ENCODE data around the gene OTOF. TPM values are rescaled to one million over a fixed set of nuclear protein-coding genes. Genes with fewer than 3 reads are reported as not detected.
A peak's percentile ranks its signal among the peaks of the same experiment; 100 is the strongest.

Gene OTOF
- total and polyA plus RNA-seq, 2 experiments from 2014 or later, result 0.10 to 0.33 TPM

- TF ChIP-seq EZH2 (IDR thresholded peaks at IDR 0.05; ENCODE audit: borderline replicate concordance), result no peak
- Histone ChIP-seq H2AFZ (no peak overlapping the region), H3K9me2 (replicated peaks; ENCODE audit: insufficient read depth) (no peaks in the 10 kb centered on the region), H4K20me1 (ENCODE audit: insufficient read depth, poor library complexity, severe bottlenecking) (no peaks in the 10 kb centered on the region), H3K79me2 (no peaks in the 10 kb centered on the region), H3K4me2 (peak overlapping the region; percentile 48), H3K36me3 (replicated peaks; ENCODE audit: insufficient read depth, low read depth) (no peaks in the 10 kb centered on the region), H3K27ac (peak overlapping the region; percentile 98), H3K4me3 (no peak overlapping the region), H3K9me3 (ENCODE audit: low read depth) (no peaks in the 10 kb centered on the region), H3K4me1 (ENCODE audit: insufficient read depth) (peaks cover 29% of the 10 kb centered on the region), H3K27me3 (no peaks in the 10 kb centered on the region)
- WGBS (ENCODE audit: low lambda C conversion rate, missing lambda C conversion rate), result 73% methylated on average over 10 of the region's 10 CpGs
- DNase-seq (ENCODE audit: low spot score), result peak; percentile 87
Observed at GRCh38 chr2:26456440-26457250, 21.3 kb downstream of the OTOF start.

GRCh38 chr2:26455670-26456439 is 22.1 kb downstream of the OTOF start:
- no peaks in the 10 kb centered on the region for H3K79me2 ChIP-seq
- H3K4me1 ChIP-seq (ENCODE audit: insufficient read depth), result peaks cover 29% of the 10 kb centered on the region
- H3K9me3 ChIP-seq (ENCODE audit: low read depth), result no peaks in the 10 kb centered on the region
- 81% methylated on average over 16 of the region's 18 CpGs for WGBS (ENCODE audit: low lambda C conversion rate, missing lambda C conversion rate)
- no peak for TF ChIP-seq EZH2phosphoT487 (IDR thresholded peaks at IDR 0.05; ENCODE audit: low read depth, severe bottlenecking, unreplicated experiment)
- TF ChIP-seq CTCF (IDR thresholded peaks at IDR 0.05; ENCODE audit: poor library complexity), result no peak
- TF ChIP-seq EZH2 (IDR thresholded peaks at IDR 0.05; ENCODE audit: borderline replicate concordance), result no peak
- H3K27me3 ChIP-seq, result no peaks in the 10 kb centered on the region
- DNase-seq (ENCODE audit: low spot score), result no peak
- H3K4me3 ChIP-seq, result no peak overlapping the region
- H3K36me3 ChIP-seq (replicated peaks; ENCODE audit: insufficient read depth, low read depth), result no peaks in the 10 kb centered on the region
- H3K4me2 ChIP-seq, result peak overlapping the region; percentile 48
- no peak overlapping the region for H2AFZ ChIP-seq
- H4K20me1 ChIP-seq (ENCODE audit: insufficient read depth, poor library complexity, severe bottlenecking), result no peaks in the 10 kb centered on the region
- H3K27ac ChIP-seq, result peak overlapping the region; percentile 98
- no peaks in the 10 kb centered on the region for H3K9me2 ChIP-seq (replicated peaks; ENCODE audit: insufficient read depth)

- no peaks in the 10 kb centered on the region for H3K27me3 ChIP-seq
- no peaks in the 10 kb centered on the region for H3K9me3 ChIP-seq (ENCODE audit: low read depth)
- TF ChIP-seq CTCF (IDR thresholded peaks at IDR 0.05; ENCODE audit: poor library complexity) (no peak), EZH2 (IDR thresholded peaks at IDR 0.05; ENCODE audit: borderline replicate concordance) (no peak), EZH2phosphoT487 (IDR thresholded peaks at IDR 0.05; ENCODE audit: low read depth, severe bottlenecking, unreplicated experiment) (no peak)
- no peaks in the 10 kb centered on the region for H3K9me2 ChIP-seq (replicated peaks; ENCODE audit: insufficient read depth)
- H4K20me1 ChIP-seq (ENCODE audit: insufficient read depth, poor library complexity, severe bottlenecking), result no peaks in the 10 kb centered on the region
- no peak overlapping the region for H2AFZ ChIP-seq
- no peak overlapping the region for H3K4me2 ChIP-seq
- peak overlapping the region; percentile 98 for H3K27ac ChIP-seq
- H3K4me1 ChIP-seq (ENCODE audit: insufficient read depth), result peaks cover 29% of the 10 kb centered on the region
- H3K36me3 ChIP-seq (replicated peaks; ENCODE audit: insufficient read depth, low read depth), result no peaks in the 10 kb centered on the region
- H3K4me3 ChIP-seq, result no peak overlapping the region
- 90% methylated on average over 10 of the region's 11 CpGs for WGBS (ENCODE audit: low lambda C conversion rate, missing lambda C conversion rate)
- no peaks in the 10 kb centered on the region for H3K79me2 ChIP-seq
- no peak for DNase-seq (ENCODE audit: low spot score)
Observed at GRCh38 chr2:26455037-26455669, 22.8 kb downstream of the OTOF start.
